ENCODE measurements around the gene KSR2.
"Not testable (repeated sequence)": the region's sequence is repeated elsewhere in the genome, so short reads cannot be mapped to it uniquely, and the experiment has no call there.

KSR2 gene

DNA sequence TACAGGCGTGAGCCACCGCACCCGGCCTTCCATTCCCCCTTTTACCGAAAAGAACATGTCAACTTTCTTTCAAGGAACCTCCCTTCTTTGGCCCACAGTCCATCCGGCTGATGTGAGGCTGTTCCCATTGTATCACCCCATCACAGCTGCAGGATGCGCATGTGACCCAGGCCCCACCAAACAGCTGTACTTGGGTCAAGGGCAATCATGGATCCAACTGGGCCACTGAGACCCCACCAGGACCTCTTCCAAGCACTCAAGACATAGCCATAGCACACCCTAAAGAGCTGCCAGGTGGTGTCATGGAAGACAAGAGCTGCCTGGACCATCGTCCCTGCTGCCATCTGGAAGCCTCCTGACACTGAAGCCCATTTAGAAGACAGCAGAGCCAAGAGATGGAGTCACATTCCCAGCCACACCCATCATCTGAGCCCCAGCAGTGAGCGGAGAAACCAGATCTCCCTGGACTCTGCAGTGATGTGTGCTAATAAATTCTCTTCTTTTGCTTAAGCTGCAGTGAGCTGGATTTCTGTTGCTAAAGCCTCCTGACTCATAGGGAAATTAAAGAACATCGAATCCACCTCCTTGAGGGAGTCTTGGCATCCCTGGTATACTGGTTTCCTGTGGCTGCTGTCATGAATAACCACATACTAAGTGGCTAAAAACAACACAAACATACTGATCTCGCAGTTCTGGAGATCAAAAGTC lies 105.6 kb downstream of the KSR2 start:
- H3K27ac ChIP-seq = no peak overlapping the region
- TF ChIP-seq, protein P1, sequence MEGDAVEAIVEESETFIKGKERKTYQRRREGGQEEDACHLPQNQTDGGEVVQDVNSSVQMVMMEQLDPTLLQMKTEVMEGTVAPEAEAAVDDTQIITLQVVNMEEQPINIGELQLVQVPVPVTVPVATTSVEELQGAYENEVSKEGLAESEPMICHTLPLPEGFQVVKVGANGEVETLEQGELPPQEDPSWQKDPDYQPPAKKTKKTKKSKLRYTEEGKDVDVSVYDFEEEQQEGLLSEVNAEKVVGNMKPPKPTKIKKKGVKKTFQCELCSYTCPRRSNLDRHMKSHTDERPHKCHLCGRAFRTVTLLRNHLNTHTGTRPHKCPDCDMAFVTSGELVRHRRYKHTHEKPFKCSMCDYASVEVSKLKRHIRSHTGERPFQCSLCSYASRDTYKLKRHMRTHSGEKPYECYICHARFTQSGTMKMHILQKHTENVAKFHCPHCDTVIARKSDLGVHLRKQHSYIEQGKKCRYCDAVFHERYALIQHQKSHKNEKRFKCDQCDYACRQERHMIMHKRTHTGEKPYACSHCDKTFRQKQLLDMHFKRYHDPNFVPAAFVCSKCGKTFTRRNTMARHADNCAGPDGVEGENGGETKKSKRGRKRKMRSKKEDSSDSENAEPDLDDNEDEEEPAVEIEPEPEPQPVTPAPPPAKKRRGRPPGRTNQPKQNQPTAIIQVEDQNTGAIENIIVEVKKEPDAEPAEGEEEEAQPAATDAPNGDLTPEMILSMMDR (conservative IDR thresholded peaks at IDR 0.05) = no peak

DNA sequence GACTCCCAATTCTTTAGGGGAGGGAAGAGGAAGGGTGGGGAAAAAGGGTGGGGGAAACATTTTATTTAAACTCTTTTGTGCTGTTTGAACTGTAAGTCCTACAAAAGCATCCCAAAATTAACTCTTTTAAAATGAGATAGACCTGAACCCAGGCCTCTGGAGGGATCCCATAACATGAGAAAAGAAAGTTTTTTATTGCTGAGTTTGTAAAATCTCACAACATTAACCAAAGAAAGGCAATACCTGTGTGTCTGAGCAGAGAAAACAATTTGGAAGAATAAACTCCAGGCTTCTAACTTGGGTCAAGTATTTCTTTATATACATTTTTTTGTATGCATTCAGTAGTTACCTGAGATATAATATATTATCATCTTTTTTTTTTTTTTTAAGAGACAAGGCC lies 107.1 kb downstream of the KSR2 start:
- no peak overlapping the region for H3K27ac ChIP-seq
- TF ChIP-seq, protein P1 (conservative IDR thresholded peaks at IDR 0.05) = no peak

DNA sequence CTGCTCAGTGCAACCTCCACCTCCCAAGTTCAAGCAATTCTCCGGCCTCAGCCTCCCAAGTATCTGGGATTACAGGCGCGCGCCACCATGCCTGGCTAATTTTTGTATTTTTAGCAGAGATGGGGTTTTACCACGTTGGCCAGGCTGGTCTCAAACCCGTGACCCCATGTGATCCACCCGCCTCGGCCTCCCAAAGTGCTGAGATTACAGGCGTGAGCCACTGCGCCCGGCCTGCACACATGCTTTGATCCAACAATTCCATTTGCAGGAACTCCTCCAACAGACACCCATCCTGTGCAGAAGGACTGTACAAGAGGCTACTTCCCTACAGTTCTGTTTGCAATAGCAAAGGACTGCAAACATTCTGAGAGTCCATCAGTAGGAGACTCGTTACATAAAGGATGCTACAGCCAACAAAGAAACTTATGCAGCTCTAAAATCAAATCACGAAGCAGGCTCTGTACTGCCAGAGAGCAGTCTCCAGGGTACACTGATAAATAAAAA lies 108.0 kb downstream of the KSR2 start:
- not testable (repeated sequence) for H3K27ac ChIP-seq

DNA sequence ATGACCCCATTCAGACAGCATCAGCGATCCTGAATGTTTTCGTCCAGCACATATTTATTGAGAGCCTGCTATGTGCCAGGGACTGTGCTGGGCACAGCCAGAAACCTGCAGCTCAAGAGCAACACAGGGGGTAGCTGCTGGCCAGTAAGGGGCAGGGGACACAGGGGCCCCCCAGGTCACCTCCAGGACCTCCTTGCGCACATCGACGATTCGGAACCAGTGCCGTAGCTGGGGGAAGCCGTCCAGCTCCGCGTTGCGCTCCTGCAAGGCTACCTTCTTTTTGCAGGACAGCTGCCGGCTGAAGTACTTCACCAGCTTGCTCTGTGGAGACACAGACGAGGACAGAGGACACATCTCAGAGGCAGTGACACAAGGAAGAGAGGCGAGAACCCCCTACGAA lies 108.7 kb downstream of the KSR2 start:
- TF ChIP-seq, protein P1 (conservative IDR thresholded peaks at IDR 0.05) = no peak
- H3K27ac ChIP-seq = no peak overlapping the region

DNA sequence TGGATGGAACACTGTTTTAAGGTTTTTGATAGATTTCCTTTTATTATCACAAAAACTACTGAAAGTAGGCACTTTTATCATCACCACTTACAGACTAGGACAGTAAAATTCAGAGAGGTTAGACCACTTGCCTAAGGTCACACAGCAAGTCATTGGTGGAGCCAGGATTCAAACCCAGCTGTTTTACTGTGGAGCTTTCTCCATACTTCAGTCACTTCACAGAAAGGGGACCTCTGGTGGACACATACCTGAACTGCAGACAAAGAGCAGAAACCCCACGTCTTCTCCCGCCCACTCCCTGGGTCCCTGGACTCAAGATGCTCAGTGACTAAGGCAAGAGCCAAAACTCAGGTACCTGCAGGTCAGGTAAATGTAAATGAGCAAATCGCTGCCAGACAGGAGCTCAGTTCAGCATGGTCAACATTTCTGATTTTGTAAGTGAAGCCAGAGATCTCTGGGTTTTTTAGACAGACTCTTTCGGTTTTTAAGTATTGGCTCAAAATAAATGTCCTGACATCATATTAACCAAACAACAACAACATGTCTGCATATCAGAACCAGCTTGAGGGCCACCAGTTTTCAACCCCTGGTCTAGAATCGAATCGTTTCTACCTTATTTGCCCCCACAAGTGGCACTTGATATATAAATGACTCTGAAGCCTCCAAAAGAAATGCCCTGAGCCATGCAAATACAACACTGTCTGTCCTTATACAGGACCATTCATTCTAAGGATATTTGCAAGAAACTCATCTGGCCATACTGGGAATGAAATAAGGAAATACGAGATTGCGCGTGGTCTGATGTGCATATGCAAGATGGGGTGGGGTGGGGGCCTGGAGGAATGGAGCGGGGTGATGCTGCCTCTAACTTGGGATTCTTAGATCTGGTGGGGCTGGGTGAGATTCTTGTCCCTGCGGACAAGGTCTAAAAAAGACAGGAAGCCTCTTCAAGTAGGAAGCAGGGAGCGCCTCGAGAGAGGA lies 110.9 kb downstream of the KSR2 start:
- TF ChIP-seq, protein P1 (conservative IDR thresholded peaks at IDR 0.05) = peak; percentile 85
- H3K27ac ChIP-seq = no peak overlapping the region

DNA sequence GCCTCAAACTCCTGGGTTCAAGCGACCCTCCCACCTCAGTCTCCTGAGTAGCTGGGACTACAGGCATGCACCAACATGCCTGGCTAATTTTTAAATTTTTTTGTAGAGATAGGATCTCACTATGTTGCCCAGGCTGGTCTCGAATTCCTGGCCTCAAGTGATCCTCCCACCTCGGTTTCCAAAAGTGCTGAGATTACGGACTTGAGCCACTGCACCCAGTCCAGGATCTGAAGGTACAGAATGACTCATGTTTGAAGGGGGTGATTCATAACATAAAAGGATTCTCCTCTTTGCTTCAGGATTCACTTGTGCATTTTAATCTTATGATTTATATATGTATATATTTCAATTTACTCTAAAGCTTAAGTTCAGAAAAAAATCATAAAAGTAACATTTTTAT lies 111.7 kb downstream of the KSR2 start:
- H3K27ac ChIP-seq = not testable (repeated sequence)

DNA sequence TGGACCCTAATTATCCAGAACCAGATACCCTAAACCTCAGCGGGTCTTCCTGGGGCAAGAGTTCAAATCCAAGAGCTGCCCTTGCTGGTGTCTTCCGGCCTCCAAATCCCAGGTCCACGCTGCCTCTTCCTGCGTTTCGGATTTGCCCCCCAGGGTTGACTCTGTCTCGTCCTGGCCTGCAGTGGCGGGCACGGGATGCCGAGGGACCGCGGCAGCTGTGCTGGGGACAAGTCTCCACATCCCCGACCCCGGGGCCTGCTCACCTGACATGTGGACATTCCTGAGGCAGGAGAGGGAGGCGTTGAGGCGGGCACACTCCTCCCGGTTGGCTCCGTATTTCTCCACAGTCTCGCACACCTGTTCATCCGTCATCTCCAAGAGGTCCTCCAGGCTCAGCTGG lies 113.6 kb downstream of the KSR2 start:
- peak overlapping the region; percentile 25 for H3K27ac ChIP-seq
- TF ChIP-seq, protein P1 (conservative IDR thresholded peaks at IDR 0.05) = no peak

DNA sequence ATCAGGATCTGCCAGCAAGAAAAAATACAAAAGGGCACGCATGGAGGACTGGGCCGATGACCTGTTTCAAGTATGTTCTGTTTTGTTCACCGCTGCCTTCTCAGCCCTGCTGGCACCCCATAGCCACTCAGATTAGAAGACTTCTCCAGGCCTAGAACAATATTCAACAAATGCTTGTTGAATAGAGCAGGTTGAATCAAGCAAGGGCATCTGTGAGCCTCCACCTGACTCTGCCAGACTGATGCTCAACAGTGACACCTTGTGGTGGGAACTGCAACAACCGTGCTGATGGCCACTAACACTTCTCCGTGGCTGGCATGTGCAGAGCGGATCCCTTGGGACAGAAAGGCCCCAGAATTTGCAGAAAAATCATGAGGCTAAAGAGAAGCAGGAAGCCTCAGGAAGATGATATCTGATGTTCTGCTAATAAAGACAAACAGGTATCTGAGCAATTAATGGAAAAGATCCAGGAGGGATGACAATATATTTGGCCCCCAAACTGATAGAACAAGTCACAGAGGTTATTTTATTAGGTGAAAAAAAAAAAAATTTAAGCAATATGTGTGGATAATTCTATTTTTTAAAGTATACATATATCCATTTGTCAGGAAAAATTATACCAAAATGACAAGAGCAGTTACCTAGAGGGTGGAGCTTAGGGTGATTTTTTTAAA lies 114.3 kb downstream of the KSR2 start:
- TF ChIP-seq, protein P1 (conservative IDR thresholded peaks at IDR 0.05) = peak; percentile 94
- H3K27ac ChIP-seq = peak overlapping the region; percentile 25

Measured in VCaP (cell line).